ENCODE results near the gene STAMBP.
"Not testable (repeated sequence)": the region's sequence is repeated elsewhere in the genome, so short reads cannot be mapped to it uniquely, and the experiment has no call there.

Gene STAMBP

DNA sequence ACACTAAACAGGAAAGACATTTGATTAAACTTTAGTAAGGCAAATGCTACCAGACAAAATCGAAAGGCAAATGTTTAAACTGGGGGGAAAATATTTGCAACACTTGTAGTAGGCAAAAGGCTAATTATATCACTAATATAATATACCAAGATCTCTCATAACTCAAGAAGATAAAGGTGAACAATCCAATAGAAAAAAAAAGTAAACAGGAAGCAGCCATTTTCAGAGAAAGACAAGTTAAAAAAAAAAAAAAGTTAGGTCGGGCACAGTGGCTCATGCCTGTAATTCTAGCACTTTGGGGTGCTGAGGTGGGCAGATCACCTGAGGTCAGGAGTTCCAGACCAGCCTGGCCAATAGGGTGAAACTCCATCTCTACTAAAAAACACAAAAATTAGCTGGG, 59.6 kb downstream of the STAMBP start:
- DNase-seq, result no peak

DNA sequence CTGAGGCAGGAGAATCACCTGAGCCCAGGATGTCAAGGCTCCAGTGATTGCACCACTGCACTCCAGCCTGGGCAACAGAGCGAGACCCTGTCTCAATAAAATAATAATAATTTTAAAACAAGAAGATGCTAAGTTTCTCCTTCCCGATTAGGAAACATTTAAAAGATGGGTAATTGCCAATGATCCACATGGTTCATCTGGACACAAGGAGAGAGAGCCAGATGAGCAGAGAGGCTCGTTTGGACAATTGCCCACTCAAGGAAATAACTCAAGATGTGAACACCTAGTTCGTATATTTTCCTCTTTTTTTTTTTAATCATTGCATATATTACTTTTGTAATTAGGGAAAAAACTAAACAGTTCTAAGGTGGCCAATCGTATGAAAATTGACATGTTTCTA, 60.4 kb downstream of the STAMBP start:
- no peak for DNase-seq

DNA sequence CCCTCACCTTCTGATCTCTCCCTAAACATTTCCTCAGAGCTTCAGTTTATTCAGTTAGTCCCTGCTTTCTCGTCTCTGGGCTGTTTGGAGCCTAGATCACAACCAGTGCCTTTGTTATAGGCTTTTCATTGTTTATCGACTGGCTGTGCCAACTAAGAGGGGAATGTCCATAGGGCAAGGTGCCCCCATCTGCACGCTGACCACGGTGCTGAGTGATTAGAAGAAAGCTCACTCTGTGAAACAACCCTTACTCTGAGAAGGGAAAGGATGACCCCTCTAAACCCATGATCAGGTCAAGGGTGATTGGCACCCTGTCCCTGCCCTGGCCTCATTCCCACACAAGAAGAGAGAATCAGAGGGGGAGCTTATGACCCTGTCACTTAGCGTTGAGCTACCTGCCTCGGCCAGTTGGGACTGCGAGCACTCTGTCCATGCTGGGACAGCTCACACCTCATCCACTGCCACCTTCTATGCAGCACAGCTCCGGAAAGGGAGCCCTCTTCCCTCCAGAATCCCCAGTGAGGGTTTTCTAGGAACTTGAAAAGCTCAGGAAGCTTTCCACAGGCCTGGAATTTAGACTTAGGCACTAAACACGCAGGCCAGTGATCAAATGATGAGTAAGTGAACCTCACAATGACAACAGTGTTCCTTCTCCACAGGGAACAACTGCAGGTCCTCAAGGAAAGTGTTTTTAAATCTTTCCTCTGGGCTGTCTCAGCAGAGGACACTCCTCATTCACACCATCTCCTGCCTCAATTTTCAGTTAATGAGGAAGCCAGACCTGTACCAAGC, 61.7 kb downstream of the STAMBP start:
- no peak for DNase-seq

DNA sequence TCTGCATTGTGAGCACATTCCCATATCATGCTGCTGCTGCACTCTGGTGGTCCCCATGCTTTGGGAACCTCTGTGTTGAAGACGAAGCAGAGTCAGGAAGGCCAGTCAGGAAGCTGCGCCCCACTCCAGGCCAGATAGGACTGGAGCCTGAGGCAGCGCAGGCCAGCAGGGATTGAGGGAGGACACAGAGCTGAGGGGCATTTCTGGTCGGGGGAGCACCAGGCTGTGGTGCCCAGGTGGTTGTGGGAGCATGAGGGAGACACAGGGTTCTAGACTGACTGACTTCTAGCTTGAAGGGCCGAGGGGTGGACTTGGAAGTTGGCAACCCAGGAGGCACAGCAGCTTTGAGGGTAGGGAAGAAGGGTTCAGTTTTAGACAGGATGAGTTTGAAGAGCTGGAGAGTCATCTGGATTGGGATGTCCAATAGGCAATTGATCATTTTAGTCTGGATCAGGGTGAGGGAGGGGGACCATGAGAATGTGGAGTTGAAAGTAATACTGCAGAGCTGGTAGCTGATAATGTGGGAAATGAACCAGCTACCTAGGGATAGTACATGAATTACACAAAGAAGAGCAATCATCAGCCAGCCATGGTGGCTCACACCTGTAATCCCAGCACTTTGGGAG, 62.6 kb downstream of the STAMBP start:
- no peak for DNase-seq

DNA sequence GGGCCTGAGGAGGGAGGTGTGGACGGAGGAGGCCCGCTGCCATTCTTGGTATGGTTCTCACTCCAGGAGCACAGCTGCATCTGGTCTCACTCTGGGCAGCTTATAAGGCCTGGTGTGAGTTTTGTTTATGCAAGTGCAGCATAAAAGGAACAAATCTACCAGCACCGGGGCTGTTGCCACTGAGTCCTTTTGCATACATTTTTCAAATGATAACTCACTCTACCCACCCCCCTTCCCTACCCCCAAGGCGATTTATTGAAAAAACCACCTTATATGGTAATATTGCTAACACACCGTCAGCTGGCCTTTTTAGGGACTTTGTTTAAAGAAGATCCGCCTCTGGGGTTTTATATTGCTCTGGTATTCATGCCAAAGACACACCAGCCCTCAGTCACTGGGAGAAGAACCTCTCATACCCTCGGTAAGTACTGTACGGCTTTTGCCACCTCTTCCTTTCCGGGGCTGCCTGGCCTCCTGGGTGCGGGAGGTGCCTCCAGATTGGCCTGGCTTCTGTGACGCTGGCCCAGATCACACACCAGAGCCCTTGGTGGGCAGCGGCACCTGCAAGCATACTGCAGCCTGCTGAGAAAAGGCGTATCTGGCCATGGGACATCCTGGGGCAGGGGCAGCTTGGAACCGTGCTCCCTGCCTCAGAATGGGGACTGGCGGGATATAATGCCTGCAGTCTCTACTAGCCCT, 64.0 kb downstream of the STAMBP start, which contains the start of gene ACTG2:
Gene ACTG2 (plus strand): TSS at position 378 of the 699 bp plus-strand sequence. CDS start 8,304 bp downstream, outside the sequence.
- DNase-seq, result no peak

DNA sequence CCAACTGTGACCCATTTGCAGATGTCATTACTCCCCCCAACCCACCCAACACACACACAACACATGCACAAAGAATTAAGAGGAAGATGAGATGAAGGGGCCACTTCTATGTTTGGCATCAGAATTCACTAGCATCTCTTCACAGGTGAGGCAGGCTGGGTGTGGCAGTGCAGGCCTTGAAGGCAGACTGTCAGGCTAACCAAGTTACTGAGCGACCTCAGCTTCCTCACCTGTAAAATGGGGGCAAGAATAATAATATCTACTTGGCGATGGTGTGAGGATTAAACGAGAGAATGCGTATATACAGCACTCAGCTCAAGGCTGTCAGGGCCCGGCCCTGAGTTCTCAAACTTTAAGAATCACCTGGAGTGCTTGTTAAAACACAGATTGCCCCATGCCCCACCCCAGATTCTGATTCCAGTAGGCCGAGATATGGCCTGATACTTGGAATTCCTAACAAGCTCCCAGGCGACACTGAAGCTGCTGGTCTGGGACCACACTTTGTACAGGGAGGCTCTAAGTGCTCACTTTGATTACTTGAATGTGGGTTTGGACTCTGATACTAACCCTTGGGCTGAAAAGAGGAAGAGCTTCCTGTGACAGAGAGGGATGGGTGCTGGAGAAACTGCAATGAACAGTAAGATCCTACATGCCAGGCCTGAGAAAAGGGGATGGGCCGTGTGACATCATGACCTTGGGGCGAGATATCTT, 65.2 kb downstream of the STAMBP start:
- DNase-seq, result no peak

DNA sequence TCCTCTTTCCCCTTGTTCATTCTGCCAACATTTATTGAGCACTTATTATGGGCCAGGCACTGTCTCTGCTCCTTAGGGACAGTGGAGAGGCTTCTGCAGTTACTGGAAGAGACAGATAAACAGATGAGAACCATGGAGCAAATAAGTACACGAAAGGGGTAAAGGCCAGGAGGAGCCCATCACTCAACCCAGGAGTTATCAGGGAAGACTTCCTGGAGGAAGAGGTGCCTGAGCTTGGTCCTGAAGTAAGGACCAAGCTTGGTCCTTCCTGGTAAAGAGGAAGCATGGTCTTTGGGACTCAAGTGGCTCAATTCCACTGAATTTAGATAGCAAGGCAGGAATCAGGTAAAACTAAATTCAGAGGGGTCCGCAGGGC, 65.7 kb downstream of the STAMBP start:
- DNase-seq, result no peak

DNA sequence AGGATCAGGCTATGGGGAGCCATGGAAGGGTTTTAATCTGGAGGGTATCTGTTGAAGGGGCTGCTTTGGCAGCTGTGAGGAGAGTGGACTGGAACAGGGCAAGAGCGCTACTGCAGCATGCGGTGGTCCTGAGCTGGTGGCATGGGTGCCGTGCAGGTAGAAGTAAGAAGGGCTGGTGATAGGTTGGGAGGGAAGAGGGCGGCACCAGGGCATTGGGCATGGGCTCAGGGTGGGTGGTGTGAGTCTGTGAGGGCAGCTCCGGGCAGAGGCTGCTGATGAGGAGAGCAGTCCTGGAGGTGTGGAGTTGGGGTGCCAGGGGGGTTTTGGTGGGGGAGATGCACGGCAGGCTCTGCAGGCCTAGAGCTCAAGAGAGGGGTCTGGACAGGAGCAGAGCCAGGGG, 66.1 kb downstream of the STAMBP start:
- no peak for DNase-seq

DNA sequence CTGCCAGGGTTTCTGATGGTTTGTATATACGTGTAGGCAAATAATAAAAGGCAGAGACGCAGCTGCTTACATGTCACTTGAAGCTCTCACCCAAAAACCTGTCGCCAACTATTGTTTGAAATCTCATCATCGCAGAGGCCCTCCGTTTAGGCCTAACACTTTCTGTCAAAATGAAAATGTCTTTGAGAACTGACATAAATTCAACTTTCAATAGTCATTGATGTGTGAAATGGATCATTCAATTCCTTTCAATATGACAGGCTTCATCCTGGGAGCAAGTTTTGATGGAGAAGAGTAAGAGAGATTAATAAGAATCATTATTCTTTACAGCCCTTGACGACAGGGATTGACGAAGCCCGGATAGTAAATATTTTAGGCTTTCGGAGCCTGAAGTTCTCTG, 66.7 kb downstream of the STAMBP start:
- no peak for DNase-seq

DNA sequence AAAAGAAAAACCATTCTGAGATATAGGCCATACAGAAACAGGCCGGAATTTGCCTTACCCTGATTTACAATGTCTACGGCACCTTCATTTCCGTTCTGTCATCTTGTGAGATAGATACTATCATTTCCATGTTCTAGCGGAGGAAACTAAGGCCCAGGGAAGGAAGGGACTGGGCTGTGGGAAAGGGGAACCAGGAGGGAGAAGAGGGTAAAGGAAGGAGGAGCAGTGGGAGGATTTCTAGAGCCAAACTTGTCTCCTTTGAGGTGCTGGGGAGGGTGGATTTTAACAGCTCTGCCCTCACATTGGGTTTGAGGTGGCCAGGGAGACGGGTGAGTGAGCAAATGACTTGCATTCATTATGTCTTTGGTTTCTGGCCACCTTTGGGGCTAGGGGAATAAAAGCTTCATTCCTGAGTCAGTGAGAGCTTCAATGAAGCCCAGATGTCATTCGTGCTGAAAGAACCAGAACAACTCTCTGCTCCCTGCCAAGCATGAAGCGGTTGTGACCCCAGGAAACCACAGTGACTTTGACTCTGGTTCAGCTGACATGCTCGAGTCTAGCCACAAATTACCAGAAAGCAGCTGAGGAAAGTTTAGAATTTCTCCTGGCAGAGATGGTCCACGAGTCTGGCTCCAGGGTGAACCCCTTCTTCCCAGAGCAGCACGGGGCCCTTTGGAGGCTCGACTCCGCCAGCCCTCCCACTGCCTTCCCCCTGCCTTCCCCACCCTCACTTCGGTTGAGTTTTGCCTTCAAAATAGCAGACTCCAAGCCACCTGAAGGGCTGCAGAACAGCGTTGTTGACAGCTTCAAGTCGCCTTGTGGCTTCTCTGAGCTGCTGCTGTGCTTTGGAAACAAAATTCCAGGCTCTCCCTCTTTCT, 67.8 kb downstream of the STAMBP start:
- no peak for DNase-seq

DNA sequence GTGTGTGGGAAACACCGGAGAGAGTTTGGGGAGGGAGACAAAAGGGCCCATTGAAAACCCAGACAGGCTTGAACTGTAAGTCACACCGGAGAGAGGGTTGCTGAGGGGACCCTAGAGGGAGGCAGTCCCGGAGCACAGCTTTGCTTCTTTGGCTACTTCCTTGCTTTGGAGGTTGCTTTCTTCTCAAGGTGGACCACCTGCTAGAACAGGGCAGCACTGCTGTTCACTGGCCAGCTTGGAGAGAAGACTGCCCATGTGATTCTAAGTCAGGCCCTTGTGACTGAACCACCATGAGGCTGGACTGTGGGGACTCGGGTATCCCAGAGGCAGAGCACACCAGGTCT, 68.5 kb downstream of the STAMBP start:
- DNase-seq, result no peak

DNA sequence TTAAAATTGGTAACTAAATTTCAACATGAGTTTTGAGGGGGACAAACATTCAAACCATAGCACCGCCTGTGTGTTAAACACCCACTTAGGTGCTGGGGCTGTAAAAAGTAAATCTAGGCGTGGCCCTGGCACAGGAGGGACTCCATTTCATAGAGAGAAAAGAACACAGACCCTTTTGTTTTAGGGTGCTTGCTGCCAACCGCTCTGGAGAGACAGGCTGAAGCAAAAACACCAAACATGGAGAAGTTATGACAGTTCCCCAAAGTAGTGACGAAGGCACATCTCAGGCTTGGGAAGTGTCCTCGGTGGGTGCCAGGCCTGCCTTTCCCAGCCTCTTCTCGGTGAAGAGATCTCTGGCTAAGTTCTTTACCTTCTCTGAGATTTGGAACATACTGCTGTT, 69.2 kb downstream of the STAMBP start:
- no peak for DNase-seq

DNA sequence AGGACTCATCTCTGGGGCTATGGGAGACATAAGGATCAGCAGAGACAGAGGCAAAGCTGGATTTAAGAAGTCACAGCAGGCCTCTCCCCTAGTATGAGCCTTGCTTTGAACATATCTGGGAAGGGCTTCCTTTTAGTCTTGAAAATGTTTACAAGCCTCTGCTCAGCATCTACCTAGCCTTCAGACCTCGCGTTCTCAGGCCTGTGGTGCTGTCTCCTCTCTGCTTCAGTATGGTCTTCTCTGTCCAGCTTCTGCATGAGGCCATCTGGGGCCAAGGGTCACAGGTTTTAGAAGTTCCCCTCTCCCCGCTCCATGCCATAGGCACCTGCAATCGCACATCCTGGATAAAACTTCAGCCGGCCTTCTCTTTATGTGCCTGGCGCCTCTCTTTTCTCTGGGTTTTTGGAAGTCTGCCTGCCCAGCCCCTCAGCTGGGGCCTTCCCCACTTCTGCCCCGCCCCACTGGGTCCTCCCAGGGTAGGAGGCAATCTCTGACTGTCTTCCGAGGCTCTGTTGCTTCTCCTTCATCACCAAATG, 71.1 kb downstream of the STAMBP start:
- no peak for DNase-seq

DNA sequence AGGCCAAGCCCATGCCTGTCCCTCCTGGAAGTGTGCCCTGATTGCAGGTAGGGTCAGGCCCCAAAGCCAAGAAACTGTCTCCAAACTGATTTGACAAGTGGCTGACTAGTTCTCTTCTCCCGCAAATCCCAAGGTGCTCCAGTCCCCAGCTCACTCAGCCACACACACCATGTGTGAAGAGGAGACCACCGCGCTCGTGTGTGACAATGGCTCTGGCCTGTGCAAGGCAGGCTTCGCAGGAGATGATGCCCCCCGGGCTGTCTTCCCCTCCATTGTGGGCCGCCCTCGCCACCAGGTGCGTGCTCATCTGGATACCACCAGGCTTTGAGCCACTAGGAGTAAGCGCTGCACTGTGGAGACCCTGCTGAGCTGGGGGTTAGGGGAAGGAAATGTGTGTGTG, 72.4 kb downstream of the STAMBP start:
- no peak for DNase-seq

DNA sequence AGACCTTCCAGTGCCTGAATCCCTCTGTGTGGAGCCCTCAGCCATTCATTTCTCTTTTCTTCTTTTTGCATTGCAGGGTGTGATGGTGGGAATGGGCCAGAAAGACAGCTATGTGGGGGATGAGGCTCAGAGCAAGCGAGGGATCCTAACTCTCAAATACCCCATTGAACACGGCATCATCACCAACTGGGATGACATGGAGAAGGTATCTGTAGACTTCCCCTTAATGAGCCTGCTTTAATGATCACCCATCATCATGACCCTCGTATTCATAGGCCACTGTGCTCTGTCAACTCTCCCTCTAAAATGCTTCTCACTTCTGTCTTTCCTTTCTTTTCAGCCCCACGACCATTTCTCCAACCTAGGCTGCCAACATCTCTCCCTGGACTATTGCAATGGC, 73.5 kb downstream of the STAMBP start:
- no peak for DNase-seq

DNA sequence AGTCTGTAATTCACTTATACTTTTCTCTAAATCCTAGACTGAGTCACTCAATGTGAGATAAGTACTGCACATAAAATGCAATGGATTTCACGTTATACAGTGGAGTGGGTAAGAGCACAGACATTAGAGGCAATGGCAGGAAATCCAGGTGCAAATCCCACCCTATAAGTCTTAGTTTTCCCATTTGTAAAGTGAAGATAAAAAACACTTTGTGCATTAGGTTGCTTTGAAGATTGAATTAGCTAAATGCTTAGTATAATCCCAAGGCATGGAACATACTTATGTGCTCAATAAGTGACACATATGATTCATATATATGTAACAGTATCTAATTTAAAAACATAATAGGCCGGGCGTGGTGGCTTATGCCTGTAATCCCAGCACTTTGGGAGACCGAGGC, 74.6 kb downstream of the STAMBP start:
- no peak for DNase-seq

DNA sequence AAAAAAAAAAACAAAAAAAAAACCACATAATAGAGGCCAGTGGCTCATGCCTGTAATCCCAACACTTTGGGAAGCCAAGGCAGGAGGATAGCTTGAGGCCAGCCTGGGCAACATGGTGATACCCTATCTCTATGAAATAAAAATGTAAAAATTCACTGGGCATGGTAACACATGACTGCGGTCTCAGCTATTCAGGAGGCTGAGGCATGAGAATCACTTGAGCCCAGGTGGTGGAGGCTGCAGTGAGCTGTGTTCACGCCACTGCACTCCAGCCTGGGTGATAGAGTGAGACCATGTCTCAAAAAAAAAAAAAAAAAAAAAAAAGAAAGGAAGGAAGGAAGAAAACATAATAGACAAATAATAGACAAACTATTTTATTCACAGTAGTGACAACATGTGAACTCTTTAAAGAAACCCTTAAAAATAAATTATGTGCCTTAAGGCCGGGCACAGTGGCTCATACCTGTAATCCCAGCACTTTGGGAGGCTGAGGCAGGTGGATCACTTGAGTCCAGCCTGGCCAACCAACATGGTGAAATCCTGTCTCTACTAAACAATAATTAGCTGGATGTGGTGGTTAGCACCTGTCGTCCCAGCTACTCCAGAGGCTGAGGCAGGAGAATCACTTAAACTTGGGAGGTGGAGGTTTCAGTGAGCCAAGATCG, 75.3 kb downstream of the STAMBP start:
- not testable (repeated sequence) for DNase-seq

DNA sequence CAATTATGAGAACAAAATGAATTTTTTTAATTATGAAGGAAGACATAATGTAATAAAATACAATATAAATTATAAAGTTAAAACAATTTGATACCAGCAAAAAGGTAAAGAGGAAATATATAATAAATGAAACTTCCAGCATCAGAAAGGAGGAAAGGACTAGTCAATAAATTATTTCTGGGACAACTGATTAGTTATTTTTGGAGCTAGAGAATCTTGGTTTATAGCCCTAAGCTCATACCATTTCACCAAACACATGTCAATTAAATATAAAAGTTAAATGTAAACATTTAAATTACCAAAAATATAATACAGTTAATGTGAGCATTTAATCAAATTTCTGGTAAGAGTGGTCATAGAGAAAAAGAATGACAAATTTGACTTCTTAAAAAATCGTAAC, 76.2 kb downstream of the STAMBP start:
- DNase-seq, result no peak

DNA sequence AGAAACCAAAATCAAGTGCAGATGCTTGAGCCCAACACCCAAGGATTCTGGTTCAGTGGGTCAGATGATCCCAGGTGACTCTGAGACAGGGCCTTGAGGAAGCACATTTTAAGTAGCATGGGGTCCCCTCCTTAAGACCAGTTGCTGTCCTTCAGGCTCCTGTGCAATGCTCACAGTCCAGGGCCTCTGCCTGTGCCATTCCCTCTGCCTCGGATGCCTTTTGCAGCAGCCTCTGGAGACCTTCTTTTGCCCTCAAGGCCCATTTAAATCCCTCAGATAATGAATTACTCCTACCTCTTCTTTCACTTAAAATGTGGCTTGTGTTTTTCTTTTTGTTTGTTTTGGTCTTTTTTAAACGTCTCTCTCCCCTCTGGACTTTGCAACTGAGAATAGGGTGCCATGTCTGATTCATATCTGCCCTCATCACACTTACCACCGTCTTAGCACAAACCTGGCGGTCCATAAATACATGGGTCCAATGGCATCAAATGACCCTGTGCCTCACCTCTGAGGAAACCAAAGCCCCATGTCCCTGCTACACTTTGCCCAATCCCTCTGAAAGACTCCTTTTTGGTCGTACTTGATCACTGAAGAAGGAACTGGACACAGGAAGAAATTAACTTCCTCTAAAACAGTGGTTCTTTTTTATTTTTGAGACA, 78.2 kb downstream of the STAMBP start:
- no peak for DNase-seq

DNA sequence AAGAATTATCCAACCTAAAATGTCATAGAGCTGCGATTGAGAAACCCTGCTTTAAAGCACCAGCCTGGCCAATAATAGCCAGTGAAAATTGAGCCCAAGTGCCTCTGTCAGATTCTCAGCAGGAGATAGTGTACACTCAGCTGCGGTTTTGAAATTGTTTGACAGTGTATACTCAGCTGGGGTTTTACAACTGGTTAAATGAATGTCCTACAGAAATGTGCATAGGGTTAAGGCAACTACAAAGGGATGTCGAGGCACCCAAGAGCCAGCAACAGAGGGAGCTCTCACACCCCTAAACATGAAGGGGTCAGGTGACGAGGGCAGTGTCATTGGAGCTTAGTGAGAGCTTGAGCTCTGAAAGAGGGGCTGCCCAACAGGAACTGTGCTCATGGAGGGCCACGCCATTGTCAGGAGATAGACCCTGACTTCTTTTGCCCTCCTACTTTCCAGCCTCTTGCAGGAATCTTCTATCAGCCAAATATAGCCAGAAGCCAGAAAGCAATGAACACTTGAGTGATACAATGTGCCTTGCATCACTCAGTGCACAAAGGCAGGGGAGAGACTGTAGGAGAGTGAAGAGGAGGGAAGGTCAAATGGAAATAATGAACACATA, 79.2 kb downstream of the STAMBP start:
- peak; percentile 92 for DNase-seq
